ENCODE results near the gene HIVEP1.

GRCh38 chr6:12196326-12196936 is 184.3 kb downstream of the HIVEP1 start:
- TF ChIP-seq POLR2A (IDR thresholded peaks at IDR 0.05), result no peak
- no peak for TF ChIP-seq CTCF (IDR thresholded peaks at IDR 0.05)
